Calu3 (cell line): ENCODE results near the gene DNAJB8. TPM values are rescaled to one million over a fixed set of nuclear protein-coding genes. Genes with fewer than 3 reads are reported as not detected.
A peak's percentile ranks its signal among the peaks of the same experiment; 100 is the strongest.

Experiments used
- BruUV-seq: library from RNA; stranded (reverse); fragments of 400-500 nt; replicated peaks from 2 replicates; lab custom pipeline; 2021; lab: Mats Ljungman, UMichigan
- CTCF ChIA-PET: fragments of 300-600 bp; sonication (Branson Sonifier 250); formaldehyde crosslinking; loops from one replicate; lab custom pipeline; 2022; ENCODE audit warnings: antibody characterized with exemption; lab: Charles Lee
- DNase-seq: peaks from one replicate; pipeline ENCODE4 v3.0.0; 2022
- H3K27ac Mint-ChIP-seq: one replicate; pipeline ENCODE4 v1.8.0; 2022; ENCODE audit warnings: mixed read lengths; ENCODE audit not compliant: unreplicated experiment
- H3K27me3 Mint-ChIP-seq: one replicate; pipeline ENCODE4 v1.8.0; 2022; ENCODE audit warnings: mixed read lengths; ENCODE audit not compliant: unreplicated experiment
- H3K36me3 Mint-ChIP-seq: one replicate; pipeline ENCODE4 v1.8.0; 2022; ENCODE audit warnings: mild to moderate bottlenecking, moderate library complexity, mixed read lengths; ENCODE audit not compliant: insufficient read depth, unreplicated experiment
- H3K4me1 Mint-ChIP-seq: one replicate; pipeline ENCODE4 v1.8.0; 2022; ENCODE audit warnings: mild to moderate bottlenecking, low read depth, mixed read lengths; ENCODE audit not compliant: unreplicated experiment
- H3K4me3 Mint-ChIP-seq: one replicate; pipeline ENCODE4 v1.8.0; 2022; ENCODE audit warnings: mild to moderate bottlenecking, low read depth, moderate library complexity, mixed read lengths; ENCODE audit not compliant: unreplicated experiment
- H3K9me3 Mint-ChIP-seq: one replicate; pipeline ENCODE4 v1.8.0; 2022; ENCODE audit warnings: low read depth, mixed read lengths; ENCODE audit not compliant: unreplicated experiment
- intact Hi-C: fragments of 100-400 bp; cut with micrococcal nuclease; formaldehyde crosslinking; loops from one replicate; pipeline ENCODE4 v1.10.0; 2022; ENCODE audit not compliant: unreplicated experiment
- total RNA-seq: library from RNA; stranded (reverse); gene quantifications from 2 replicates; pipeline ENCODE4 v1.2.3, GENCODE V29; 2022
- TF ChIP-seq, protein P1 (sequence below): fragments of 200-600 bp; IDR thresholded peaks from one replicate; pipeline ENCODE4 v1.8.0; 2022; ENCODE audit warnings: antibody characterized with exemption; ENCODE audit not compliant: unreplicated experiment

DNAJB8 gene
- total RNA-seq, 1 experiment from 2014 or later: not detected

- no peaks in the 10 kb centered on the region for H3K36me3 Mint-ChIP-seq
- H3K4me3 Mint-ChIP-seq: no peak overlapping the region
- H3K4me1 Mint-ChIP-seq: peaks cover 13% of the 10 kb centered on the region
- no peak overlapping the region for H3K27ac Mint-ChIP-seq
- peaks cover 28% of the 10 kb centered on the region for H3K27me3 Mint-ChIP-seq
- intact Hi-C loops: loop anchor here (5.0 kb wide), 1 partner anchor 188 kb away; no protein-coding TSS in a partner anchor
- DNase-seq: no peak
- TF ChIP-seq, protein P1, sequence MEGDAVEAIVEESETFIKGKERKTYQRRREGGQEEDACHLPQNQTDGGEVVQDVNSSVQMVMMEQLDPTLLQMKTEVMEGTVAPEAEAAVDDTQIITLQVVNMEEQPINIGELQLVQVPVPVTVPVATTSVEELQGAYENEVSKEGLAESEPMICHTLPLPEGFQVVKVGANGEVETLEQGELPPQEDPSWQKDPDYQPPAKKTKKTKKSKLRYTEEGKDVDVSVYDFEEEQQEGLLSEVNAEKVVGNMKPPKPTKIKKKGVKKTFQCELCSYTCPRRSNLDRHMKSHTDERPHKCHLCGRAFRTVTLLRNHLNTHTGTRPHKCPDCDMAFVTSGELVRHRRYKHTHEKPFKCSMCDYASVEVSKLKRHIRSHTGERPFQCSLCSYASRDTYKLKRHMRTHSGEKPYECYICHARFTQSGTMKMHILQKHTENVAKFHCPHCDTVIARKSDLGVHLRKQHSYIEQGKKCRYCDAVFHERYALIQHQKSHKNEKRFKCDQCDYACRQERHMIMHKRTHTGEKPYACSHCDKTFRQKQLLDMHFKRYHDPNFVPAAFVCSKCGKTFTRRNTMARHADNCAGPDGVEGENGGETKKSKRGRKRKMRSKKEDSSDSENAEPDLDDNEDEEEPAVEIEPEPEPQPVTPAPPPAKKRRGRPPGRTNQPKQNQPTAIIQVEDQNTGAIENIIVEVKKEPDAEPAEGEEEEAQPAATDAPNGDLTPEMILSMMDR: no peak
- CTCF ChIA-PET: no interaction called here
- no TSS peak for BruUV-seq
- peaks cover 5% of the 10 kb centered on the region for H3K9me3 Mint-ChIP-seq
Observed at GRCh38 chr3:128419311-128419710, 47.4 kb downstream of the DNAJB8 start.

GRCh38 chr3:128418900-128419299 is 47.8 kb downstream of the DNAJB8 start:
- CTCF ChIA-PET: no interaction called here
- TF ChIP-seq, protein P1: no peak
- H3K27ac Mint-ChIP-seq: no peak overlapping the region
- peaks cover 23% of the 10 kb centered on the region for H3K27me3 Mint-ChIP-seq
- intact Hi-C loops: loop anchor here (5.0 kb wide), 1 partner anchor 188 kb away; no protein-coding TSS in a partner anchor
- no peak for DNase-seq
- H3K4me3 Mint-ChIP-seq: no peak overlapping the region
- BruUV-seq: no TSS peak
- H3K9me3 Mint-ChIP-seq: peaks cover 5% of the 10 kb centered on the region
- no peaks in the 10 kb centered on the region for H3K36me3 Mint-ChIP-seq
- H3K4me1 Mint-ChIP-seq: peaks cover 12% of the 10 kb centered on the region

GRCh38 chr3:128416578-128417211 is 50.0 kb downstream of the DNAJB8 start:
- no peak overlapping the region for H3K27ac Mint-ChIP-seq
- H3K9me3 Mint-ChIP-seq: peaks cover 5% of the 10 kb centered on the region
- BruUV-seq: no TSS peak
- TF ChIP-seq, protein P1: no peak
- H3K27me3 Mint-ChIP-seq: peaks cover 23% of the 10 kb centered on the region
- H3K36me3 Mint-ChIP-seq: peaks cover 3% of the 10 kb centered on the region
- CTCF ChIA-PET: interaction anchor here (0.9 to 1.3 kb wide), 4 partner anchors 19 to 201 kb away, joined by 3 to 5 read pairs (median 3); no protein-coding TSS in a partner anchor
- peaks cover 12% of the 10 kb centered on the region for H3K4me1 Mint-ChIP-seq
- H3K4me3 Mint-ChIP-seq: no peak overlapping the region
- intact Hi-C loops: loop anchor here (5.0 kb wide), 1 partner anchor 191 kb away; no protein-coding TSS in a partner anchor
- DNase-seq: peak; percentile 90

GRCh38 chr3:128415773-128416577 is 50.7 kb downstream of the DNAJB8 start:
- Mint-ChIP-seq H3K27ac (no peak overlapping the region), H3K4me1 (peaks cover 12% of the 10 kb centered on the region), H3K36me3 (peaks cover 5% of the 10 kb centered on the region), H3K4me3 (no peak overlapping the region), H3K27me3 (peaks cover 23% of the 10 kb centered on the region), H3K9me3 (peaks cover 5% of the 10 kb centered on the region)
- CTCF ChIA-PET: interaction anchor here (0.9 to 1.3 kb wide), 4 partner anchors 19 to 202 kb away, joined by 3 to 5 read pairs (median 3); no protein-coding TSS in a partner anchor
- intact Hi-C loops: loop anchor here (5.0 kb wide), 1 partner anchor 191 kb away; no protein-coding TSS in a partner anchor
- TF ChIP-seq, protein P1: no peak
- BruUV-seq: no TSS peak
- no peak for DNase-seq
